ENCODE measurements around the gene LIPC.

DNA sequence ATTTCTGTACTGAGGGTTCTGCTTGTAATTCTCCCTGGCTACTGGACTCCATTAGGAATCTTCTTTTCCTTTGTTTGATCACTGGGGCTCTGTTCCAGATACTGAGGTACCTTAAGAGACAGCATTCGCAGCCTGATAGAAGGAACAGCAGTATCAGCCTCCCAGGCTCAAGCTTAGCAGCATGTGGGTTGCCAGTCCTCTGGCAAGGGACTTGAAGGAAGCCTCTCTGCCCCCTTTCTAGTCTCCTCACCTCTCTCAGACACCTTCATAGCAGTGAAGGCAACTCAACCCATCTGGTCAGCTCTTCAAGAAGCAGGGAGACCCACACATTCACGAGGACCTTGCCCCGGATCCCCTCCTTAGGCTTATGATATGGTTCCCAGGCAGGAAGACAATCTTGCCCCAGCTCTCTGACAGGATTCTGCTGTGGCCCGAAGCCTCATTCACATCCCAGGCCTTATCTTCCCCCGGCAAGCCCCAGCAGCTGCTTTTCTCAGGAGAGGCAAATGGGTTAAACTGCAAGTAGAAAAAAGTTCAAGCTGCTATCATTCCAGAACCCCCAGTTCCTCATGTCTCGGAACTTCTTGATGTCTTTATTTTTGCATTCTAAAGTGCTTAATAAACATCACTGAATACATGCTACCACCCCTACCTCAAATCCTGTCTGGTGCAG, 153.1 kb downstream of the LIPC start:
- TF ChIP-seq POLR2A (IDR thresholded peaks at IDR 0.05), result no peak
- no peak for TF ChIP-seq CTCF (IDR thresholded peaks at IDR 0.05)
- no peak for TF ChIP-seq POLR2AphosphoS5 (IDR thresholded peaks at IDR 0.05)

All from sigmoid colon (tissue), 4 donors.